Esophagus mucosa (tissue), 1 donor: Measurements from ENCODE around the gene LGI2. TPM values are rescaled to one million over a fixed set of nuclear protein-coding genes. Genes with fewer than 3 reads are reported as not detected.
"Not testable (repeated sequence)": the region's sequence is repeated elsewhere in the genome, so short reads cannot be mapped to it uniquely, and the experiment has no call there.

ENCODE experiments used
- ATAC-seq: fragments of 200-7000 bp; cut with Tn5 transposase; one replicate; pipeline ENCODE4 v1.9.1; 2020
- total RNA-seq: library from RNA; stranded (reverse); gene quantifications from one replicate; pipeline ENCODE4 v1.2.4, GENCODE V29; 2023
- donor health status: DM: yes; HTN: yes; CAD: no.

The LGI2 gene, protein sequence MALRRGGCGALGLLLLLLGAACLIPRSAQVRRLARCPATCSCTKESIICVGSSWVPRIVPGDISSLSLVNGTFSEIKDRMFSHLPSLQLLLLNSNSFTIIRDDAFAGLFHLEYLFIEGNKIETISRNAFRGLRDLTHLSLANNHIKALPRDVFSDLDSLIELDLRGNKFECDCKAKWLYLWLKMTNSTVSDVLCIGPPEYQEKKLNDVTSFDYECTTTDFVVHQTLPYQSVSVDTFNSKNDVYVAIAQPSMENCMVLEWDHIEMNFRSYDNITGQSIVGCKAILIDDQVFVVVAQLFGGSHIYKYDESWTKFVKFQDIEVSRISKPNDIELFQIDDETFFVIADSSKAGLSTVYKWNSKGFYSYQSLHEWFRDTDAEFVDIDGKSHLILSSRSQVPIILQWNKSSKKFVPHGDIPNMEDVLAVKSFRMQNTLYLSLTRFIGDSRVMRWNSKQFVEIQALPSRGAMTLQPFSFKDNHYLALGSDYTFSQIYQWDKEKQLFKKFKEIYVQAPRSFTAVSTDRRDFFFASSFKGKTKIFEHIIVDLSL
- 0.20 TPM for total RNA-seq

DNA sequence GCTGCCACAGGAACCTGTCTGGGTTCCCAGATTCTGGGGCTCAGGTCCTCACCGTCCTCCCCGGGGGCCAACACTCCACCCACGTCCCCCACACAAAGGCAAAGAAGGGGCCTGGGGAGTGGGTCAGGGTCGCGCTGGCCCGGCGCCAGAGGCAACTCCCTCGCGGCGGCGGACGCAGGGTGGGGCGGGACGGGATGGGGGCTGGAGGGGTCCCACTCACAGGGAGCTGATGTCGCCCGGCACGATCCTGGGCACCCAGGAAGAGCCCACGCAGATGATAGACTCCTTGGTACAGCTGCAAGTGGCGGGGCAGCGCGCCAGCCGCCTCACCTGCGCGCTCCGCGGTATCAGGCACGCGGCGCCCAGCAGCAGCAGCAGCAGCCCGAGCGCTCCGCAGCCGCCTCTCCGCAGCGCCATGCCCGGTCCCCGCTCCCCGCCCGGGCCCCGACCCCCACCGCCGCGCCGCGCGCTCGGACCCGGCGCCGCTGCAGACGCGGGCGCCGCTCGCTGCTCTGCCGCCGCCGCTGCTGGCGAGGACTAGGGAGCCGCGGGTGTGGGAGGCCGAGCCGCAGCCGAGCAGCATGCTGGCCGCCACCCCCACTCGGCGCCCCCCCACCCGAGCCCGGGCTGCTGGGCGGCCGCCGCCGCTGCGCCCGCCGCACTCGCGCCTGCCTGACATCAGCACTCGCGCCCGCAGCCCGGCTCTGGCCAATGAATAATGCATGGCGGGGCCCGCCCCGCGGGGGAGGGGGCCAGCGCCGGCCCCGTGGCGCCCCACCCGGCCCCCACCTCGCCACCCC is at the start of gene LGI2:
Gene LGI2 (minus strand): TSS at position 670 of the 800 bp plus-strand sequence. CDS start 253 bp downstream, at position 417.
- ATAC-seq, result peak; percentile 41

DNA sequence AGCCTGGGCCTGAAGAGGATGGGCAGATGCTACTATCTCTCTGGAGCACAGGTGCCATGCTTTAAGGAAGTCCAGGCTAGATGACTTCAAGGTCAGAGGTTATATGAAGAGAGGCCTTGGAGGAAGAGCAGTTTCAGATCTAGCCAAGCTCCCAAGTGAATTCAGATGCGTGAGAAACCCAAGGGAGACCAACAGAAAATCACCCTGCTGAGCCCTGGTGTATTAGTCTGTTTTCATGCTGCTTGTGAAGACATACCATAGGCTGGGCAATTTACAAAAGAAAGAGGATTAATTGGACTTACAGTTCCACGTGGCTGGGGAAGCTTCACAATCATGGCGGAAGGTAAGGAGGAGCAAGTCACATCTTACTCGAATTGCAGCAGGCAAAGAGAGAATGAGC is 47.8 kb upstream of the LGI2 start:
- ATAC-seq, result no peak

DNA sequence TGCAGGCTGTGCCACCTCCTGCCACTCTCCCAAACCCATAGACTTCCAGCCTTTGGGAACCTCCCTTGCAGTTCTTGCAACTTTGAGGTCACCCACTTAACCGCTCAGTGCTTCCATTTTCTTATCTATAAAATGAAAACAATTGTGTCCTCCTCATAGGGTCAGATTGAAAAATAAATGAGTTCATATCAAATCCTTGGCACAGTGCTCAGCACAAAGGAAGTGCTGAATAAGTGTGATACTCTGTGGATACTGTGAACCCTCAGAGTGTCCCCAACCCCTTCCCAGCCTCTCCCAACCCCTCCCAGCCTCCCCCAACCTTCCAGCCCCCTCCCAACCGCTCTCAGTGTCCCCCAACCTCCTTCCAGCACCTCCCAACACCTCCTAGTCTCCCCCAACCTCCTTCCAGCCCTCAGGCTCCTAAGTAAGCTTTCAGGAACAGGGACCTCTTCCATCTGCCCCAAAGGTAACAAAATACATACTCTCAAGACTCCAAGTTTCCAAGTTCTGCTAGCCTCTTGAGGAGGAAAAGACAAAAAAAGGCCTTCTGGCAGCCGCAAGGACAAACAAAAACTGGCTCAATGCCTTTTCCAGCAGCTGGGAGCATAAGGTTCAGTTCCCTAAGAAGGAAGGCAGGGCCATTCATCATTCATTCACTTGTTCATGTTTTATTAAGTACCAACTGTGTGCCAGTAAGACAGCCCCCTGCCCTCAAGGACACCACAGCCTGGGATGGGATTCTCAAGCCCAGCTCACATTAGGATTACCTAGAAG is 46.1 kb upstream of the LGI2 start:
- ATAC-seq, result no peak

DNA sequence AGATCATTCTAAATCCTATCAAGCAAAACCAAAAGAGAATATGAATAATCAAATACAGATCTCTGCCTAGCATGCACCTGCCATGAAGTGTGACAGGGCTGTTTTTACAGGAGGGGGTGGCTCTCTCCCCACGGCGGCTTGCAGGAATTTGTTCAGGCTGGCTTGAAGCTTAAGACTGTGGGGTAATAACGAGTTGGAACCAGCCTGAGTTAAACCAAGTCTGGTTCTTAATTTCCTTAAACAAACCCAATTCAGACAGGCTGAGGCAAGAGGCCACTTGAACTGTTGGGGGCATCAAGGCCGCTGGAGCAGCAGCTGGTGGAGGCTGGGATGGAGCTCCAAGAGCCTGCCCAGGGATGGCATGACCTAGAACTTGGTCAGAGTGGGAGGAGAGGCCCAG is 45.1 kb upstream of the LGI2 start:
- peak; percentile 63 for ATAC-seq

DNA sequence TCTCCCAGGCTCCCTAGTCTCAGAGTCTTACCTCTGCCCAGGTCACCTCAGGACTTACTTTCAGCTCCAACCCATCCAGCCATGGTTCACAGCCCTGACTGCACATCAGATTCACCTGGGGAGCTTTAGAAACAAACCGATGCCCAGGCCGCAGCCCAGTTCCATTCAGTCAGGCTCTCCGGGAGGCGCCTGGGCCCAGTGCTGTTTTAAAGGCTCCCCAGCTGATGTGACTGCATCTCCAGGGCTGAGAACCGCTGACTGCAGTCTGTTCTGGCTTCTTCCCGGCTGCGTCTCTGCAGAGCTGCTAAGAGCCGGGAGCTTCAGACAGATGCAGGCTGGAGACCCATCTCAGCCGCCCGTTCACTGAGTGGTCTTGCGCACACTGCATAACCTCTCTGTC is 44.4 kb upstream of the LGI2 start:
- no peak for ATAC-seq

DNA sequence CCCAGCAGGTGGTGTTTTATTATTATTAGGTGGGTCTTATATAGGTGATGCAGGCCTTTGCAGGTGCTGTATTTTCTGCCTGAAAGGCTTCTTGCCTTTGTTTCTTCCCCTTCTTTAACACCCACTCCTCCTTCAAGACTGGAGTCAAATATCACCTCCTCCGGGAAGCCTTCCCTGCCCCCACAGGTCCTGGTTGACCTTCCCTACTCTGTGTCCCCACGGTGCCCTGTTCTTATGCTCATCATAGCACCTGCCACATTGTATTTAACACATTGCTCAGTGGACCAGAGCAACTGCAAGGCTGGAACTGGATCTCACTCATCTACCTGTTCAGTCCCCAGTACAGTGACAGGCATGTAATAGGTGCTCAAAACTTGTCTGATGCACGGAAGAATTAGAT is 39.8 kb upstream of the LGI2 start:
- ATAC-seq, result no peak

DNA sequence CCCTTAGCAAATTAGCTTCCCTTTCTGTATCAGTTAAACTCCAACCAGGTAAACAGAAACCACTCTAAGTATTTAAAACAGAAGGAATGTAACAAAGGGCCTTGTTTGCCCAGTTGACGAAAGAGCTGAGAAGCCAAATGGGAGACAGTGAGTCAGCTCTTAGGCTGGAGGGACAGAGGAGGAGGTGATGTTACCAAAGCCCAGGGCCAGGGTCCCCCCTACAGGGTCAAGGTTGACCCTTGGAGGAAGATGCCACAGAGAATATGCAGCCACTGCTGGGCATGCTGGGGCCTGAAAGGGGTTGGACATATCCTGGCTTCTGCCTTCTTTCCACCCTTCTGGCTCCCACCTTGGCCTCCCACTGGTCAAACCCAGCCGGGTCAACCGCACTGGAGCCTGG is 38.3 kb upstream of the LGI2 start:
- no peak for ATAC-seq

DNA sequence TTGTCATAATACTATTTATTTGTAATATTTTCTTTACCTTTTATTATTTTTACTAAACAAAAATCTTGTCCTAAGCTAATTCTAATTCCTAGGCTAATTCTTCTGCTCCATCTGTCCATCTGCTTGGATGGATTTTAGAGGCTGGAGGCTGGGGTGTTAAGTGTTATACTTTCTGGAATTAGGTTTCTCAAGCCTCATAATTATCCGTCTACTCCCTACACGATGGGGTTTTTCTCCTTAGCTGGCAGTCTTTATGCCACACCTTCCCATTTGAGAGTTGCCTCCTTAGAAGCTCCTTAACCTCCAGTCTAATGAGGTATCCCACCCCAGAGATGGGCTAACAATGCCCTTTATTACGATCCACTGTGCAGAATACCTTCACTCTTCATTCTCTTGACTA is 37.6 kb upstream of the LGI2 start:
- ATAC-seq, result no peak

DNA sequence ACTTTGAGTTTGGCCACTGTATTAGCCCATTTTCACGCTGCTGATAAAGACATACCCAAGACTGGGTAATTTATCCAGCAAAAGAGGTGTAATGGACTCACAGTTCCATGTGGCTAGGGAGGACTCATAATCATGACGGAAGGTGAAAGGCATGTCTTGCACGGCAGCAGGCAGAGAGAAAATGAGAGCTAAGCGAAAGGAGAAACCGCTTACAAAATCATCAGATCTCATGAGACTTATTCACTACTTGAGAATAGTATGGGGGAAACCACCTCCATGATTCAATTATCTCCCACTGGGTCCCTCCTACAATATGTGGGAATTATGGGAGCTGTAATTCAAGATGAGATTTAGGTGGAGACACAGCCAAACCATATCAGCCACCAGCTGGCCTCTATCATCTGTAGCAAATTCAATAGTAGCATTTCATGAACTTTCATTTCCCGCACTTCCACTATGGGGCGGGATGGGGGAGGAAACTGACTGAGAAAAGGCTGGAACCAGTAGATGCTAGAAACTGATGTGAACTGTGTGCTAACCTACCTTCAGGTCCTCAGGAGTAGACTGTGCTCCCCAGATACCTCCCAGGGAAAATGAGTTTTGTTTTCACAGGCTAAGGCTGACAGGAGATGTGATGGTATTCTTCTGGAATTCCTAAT is 35.3 kb upstream of the LGI2 start:
- no peak for ATAC-seq

DNA sequence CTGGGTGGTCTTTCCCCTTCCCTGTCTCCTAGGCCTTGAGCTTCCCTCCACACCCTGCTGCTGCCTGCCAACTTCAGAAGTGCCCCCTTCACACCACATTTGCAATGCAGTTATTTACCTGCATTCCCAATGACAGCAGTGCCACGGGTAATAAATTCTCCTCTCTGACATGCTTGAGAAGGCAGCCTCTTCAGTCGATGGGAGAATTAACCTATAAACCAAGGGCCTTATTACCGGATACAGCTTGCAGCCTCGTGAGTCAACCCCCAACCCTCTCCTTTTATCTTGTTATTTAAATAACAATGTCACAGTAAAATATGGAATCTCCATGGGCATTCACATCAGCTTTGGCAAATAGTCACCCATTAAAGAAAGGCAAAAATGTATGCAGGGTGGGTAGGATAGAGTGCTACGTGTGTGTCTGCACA is 34.7 kb upstream of the LGI2 start:
- no peak for ATAC-seq

DNA sequence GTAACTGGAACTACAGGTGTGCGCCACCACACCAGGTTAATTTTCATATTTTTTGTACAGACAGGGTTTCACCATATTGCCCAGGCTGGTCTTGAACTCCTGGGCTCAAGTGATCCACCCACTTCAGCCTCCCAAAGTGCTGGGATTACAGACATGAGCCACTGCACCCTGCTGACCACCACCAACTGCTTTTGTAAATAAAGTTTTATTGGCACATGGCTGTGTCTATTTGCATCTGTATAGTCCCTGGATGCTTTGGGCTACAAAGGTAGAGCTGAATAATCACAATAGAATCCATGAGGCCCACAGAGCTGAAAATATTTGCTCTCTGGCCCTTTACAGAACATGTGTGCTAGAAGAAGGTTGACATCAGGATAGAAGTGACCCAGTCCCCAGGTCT is 33.7 kb upstream of the LGI2 start:
- ATAC-seq, result not testable (repeated sequence)

DNA sequence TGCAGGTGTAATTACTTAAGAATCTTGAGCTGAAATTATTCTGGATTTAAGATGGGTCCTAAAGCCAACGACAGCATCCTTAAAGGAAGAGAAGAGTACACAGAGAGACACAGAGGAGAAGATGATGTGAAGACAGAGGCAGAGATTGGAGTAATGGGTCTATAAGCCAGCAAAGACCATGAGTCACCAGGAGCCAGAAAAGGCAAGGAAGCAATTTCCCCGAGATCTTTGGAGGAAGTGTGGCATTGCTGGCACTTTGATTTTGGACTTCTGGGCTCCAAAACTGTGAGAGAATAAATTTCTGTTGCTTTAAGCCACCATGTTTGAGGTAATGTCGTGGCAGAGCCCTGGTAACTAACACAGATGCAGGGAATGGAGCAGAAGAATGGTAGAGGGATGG is 32.4 kb upstream of the LGI2 start:
- no peak for ATAC-seq

DNA sequence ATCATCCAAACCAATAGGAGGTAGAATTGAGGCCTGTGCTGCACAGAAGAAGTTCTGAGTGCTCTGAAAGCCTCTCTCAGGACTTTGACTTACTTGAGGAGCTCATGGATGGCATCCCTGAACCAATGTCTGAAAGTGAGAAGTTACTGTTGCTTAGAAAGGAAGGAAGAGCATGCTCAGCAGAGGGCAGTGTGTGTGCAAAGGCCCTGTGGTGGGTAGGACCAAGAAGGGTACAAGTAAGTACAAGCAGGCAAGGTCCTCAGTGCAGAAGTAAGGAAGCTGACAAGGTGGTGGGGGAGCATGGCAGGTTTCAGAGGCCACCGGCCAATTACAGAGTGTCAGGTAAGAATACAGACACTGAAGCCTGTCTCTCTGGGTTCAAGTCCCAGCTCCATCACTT is 31.4 kb upstream of the LGI2 start:
- ATAC-seq, result no peak

DNA sequence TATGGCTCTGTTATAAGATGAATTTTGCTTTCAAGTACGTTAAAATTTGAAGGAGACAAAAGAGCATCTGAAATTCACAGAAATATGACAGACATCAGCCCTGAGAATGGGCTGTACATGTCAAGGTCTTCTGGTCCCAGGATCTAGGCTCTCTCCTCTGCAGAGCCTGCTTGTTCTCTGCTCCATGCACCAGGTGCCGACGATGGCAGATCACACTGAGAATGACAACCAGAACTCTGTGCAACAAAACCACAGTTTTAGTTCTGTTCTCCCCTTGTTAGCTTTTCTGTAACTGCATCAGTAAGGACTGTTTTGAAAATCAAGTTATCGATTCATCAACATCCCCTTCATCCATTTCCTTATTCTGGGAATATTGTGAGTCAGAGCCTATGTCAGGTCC is 30.9 kb upstream of the LGI2 start:
- no peak for ATAC-seq

DNA sequence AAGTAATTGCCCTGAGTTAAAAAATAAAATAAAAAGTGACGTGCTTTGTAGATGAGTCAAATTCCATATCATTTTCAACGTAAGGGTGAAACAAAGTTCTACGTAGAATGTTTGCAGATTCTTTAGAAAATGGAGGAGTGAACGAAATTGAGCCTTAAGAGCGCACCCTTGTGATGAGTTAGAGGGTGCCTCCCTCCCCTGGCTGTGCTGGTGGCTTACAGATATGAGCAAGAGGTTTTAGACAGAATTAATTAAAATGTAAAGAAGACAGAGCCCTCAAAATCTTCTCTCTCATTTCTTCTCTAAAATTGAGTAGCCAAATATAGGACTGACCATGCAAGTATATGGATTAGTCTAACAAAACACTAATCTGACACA is 30.2 kb upstream of the LGI2 start:
- ATAC-seq, result no peak

DNA sequence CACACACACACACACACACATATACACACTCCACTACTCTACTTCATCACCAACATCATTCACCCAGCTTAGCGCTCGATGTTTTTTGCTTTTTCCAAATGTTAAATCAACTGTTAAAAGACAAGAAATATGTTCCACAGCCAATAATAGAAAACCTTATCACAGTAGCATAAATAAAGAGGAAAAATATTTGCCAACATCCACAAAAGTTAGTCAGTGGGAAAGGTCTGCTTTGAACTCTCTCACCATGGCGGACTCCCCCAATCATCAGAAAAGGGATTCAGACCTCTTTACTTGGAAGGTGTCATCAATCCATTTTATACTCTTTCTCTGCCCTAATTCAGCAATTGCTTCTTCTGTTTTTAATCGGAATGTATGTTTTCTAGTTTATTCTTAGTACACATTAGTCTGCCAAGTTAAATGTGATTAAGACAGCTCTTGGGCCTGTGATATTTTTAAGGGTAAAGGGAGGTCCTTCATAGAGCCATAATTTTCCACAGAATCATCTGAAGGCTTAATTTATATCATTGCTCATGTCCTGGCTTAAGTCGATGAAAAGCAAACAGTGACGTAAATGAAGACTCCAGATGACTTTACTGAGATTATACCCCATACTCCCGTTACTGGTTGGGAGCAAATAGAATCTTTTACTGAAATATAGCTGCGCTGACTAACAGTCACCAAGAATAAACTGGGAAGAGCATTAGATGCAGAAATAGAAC is 29.7 kb upstream of the LGI2 start:
- no peak for ATAC-seq

DNA sequence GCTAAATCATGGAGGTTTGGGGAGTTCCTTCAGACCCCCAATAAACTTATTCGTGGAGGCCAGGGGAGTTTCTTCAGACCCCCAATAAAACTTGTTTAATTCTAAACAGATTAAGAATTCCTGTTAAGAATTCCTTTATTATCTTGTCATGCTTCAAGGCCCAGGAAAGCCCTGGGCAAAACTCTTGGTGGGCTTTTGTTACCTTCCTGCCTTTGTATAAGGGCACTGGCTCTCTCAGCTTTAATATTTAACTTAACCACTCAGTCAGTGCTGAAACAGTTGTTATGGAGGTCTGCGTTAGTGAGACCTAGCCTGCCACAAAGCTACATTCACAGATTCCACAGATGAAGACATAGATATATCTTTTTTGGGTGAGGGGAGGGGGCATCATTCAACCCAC is 29.0 kb upstream of the LGI2 start:
- no peak for ATAC-seq

DNA sequence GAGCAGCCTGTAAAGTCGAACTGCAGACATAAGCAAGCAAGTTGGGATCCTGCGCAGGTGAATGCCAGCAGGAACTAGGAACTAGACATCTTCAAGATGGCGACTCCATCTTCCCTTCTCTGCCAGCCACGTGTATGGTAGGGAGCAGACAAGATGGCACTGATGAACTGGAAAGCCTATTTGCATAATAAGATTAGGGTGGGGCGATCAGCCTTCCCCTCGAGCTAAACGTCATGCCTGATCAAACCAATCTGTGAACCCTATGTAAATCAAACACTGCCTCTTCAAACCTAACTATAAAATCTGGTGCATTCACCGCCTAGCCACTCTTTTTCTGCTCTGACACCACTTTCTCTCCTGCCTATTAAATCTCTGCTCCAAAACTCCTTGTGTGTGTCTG is 28.1 kb upstream of the LGI2 start:
- ATAC-seq, result no peak

DNA sequence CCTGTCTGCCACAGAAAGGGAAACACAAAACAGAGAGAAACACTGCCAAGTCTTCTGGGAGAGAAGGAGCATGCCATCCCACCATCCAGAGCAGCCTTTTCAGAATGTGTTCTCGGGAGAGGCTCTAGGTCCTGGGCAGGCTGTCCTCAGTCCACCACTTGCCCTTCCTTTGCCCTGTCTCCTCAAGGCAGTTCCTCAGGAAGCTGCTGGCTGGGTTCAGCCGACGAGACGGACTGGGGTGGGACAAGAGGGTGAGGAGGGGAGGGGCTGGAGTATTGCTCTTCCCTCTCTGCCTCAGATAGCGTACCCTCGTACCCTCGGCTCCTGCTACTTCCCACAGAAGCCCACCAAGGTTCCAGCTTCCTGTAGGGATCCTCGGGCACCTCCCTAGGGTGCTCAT is 26.6 kb upstream of the LGI2 start:
- ATAC-seq, result no peak

DNA sequence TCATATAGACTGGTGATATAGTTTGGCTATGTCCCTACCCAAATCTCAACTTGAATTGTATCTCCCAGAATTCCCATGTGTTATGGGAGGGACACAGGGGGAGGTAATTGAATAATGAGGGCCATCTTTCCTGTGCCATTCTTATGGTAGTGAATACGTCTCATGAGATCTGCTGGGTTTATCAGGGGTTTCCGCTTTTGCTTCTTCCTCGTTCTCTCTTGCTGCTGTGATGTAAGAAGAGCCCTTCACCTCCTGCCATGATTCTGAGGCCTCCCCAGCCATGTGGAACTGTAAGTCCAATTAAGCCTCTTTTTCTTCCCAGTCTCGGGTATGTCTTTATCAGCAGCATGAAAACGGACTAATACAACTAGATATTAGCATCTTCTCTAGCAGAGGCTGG is 21.3 kb upstream of the LGI2 start:
- not testable (repeated sequence) for ATAC-seq

DNA sequence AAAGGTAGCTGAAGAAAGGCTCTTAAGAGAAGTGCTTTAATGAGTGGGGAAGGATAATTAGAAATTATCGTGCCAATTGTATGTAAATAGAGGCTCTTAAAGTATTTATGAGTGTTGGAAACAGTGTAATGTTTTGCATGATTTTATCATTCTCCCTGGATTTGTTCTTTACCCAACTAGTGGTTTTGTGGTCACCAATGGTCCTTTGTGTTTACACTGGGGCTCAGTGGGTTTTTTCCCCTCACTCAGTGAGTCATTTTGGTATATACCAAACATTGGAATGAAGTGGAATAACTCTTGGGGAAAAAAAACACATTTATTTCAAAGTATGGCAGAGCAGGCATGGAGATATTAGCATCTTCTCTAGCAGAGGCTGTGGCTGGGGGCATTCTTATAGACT is 20.8 kb upstream of the LGI2 start:
- ATAC-seq, result no peak
